Cardiac muscle cell (in vitro differentiated cells and primary cell): ENCODE results near the gene HPSE2. TPM values are rescaled to one million over a fixed set of nuclear protein-coding genes. Genes with fewer than 3 reads are reported as not detected.
A peak's percentile ranks its signal among the peaks of the same experiment; 100 is the strongest.

Experiments
- DNase-seq, 2 donors: peaks; one replicate each; pipeline versions ENCODE4 v3.0.0 to v3.0.0-alpha.2; 2010 to 2017; ENCODE audit warnings: low read depth in 1 of 2, low spot score in 1 of 2
- H3K27ac ChIP-seq: fragments of 200-600 bp; sonication (generic); 2 replicates; pipeline ENCODE4 v1.5.1; 2016
- H3K27me3 ChIP-seq: fragments of 200-600 bp; sonication (generic); 2 replicates; pipeline ENCODE4 v1.6.0; 2016; ENCODE audit warnings: control low read depth
- H3K36me3 ChIP-seq: fragments of 200-600 bp; sonication (generic); 2 replicates; pipeline ENCODE4 v1.5.1; 2016; ENCODE audit warnings: control low read depth
- H3K4me1 ChIP-seq: fragments of 200-600 bp; sonication (generic); 2 replicates; pipeline ENCODE4 v1.8.1; 2017; ENCODE audit warnings: low read depth, mild to moderate bottlenecking, mixed run types
- H3K4me3 ChIP-seq: fragments of 200-600 bp; sonication (generic); 2 replicates; pipeline ENCODE4 v1.5.1; 2016; ENCODE audit warnings: mild to moderate bottlenecking
- H3K9me3 ChIP-seq: fragments of 200-600 bp; sonication (generic); 2 replicates; pipeline ENCODE4 v1.5.1; 2017; ENCODE audit warnings: low read depth, mild to moderate bottlenecking, control low read depth
- polyA plus RNA-seq: library from polyadenylated mRNA; unstranded; fragments of >200 nt; fragmentation: Nextera tagmentation; extraction: Ambion mirVana; gene quantifications from 2 replicates; pipeline ENCODE4 v1.2.1, GENCODE V29; 2016
- total RNA-seq: library from RNA; depleted of rRNA; stranded (reverse); fragments of >200 nt; gene quantifications from 2 replicates; pipeline ENCODE4 v1.2.3, GENCODE V29; 2016
- TF ChIP-seq, protein P1 (sequence below): IDR thresholded peaks from 2 replicates; pipeline ENCODE4 v1.5.1; 2012; ENCODE audit warnings: low read depth, mild to moderate bottlenecking, low read length

Gene HPSE2
- total and polyA plus RNA-seq, 2 experiments from 2014 or later: 0.87 to 6.1 TPM

DNA sequence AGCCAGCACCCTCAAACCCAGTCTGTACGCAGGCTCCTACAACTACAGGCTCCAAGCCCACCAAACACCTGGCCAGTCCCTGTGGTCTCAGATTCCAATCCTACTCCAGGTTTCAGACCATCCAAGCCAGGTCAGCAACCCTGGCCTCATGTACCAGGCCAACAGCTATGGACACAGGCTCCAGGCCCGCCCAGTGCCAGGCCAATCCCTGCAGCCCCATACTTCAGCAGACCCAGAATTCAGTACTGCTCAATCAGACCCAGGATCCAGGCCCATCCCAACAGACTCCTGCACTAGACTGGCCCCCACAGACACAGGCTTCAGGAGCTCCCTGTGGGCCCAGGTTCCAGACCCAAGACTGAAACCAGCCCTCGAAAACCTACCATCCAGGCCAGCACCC lies 32.3 kb downstream of the HPSE2 start:
- Histone ChIP-seq H3K9me3 (no peaks in the 10 kb centered on the region), H3K27ac (no peak overlapping the region), H3K4me3 (no peak overlapping the region), H3K36me3 (no peaks in the 10 kb centered on the region), H3K27me3 (no peaks in the 10 kb centered on the region), H3K4me1 (no peaks in the 10 kb centered on the region)
- no peak for DNase-seq
- TF ChIP-seq, protein P1, sequence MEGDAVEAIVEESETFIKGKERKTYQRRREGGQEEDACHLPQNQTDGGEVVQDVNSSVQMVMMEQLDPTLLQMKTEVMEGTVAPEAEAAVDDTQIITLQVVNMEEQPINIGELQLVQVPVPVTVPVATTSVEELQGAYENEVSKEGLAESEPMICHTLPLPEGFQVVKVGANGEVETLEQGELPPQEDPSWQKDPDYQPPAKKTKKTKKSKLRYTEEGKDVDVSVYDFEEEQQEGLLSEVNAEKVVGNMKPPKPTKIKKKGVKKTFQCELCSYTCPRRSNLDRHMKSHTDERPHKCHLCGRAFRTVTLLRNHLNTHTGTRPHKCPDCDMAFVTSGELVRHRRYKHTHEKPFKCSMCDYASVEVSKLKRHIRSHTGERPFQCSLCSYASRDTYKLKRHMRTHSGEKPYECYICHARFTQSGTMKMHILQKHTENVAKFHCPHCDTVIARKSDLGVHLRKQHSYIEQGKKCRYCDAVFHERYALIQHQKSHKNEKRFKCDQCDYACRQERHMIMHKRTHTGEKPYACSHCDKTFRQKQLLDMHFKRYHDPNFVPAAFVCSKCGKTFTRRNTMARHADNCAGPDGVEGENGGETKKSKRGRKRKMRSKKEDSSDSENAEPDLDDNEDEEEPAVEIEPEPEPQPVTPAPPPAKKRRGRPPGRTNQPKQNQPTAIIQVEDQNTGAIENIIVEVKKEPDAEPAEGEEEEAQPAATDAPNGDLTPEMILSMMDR: no peak

DNA sequence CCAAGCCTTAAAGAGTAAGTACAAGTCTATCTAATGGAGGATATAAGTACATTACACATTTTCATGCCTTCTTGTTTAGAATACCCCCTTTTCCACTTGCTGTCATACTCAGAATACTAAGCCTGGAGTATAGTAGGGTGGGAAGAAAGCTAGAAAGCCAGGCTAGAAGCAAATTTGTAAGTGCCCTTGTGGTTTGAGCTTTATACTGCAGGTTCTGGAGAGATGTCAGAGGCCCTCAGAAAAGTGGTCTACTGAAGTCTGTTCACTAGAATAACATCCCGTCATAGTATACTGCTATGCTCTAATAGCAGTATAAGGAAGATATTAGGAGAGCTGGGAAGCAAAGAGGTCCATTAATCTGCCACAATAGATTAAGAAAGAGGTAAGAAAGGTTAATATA lies 62.7 kb downstream of the HPSE2 start:
- H3K4me1 ChIP-seq: no peaks in the 10 kb centered on the region
- H3K27ac ChIP-seq: no peak overlapping the region
- no peak for DNase-seq
- H3K27me3 ChIP-seq: no peaks in the 10 kb centered on the region
- TF ChIP-seq, protein P1: no peak
- H3K4me3 ChIP-seq: no peak overlapping the region
- no peaks in the 10 kb centered on the region for H3K36me3 ChIP-seq
- H3K9me3 ChIP-seq: no peaks in the 10 kb centered on the region

- Histone ChIP-seq H3K27ac (no peak overlapping the region), H3K4me1 (no peaks in the 10 kb centered on the region), H3K27me3 (no peaks in the 10 kb centered on the region), H3K36me3 (no peaks in the 10 kb centered on the region), H3K4me3 (no peak overlapping the region), H3K9me3 (no peaks in the 10 kb centered on the region)
- TF ChIP-seq, protein P1: peak; percentile 55
- DNase-seq: peak; percentile 64 to 78
Measured at GRCh38 chr10:99172128-99172738, 63.4 kb downstream of the HPSE2 start.

DNA sequence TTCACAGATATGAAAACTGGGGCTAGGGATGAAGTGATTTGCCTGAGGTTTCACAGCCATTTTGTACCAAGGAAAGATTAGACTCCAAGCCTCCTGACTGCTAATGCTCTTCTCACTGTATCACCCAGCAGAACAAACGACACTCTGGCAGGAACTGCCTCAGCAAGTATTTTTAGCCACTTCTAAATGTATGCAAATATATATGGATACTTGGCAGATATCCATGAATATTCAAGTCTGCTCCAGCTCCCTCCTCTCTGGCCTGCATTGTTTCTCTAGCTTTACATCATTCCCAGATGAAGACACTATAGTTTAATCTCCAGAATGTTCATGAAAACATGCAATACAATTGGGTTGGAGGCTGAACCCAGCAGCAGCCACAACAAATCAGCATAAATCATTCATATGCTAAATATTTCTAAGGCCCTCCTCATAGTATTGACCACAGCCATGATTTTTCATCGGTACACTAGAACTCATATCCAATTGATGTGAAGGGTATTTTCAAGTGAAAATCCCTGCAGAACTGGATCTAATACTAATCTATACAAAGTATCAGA lies 65.5 kb downstream of the HPSE2 start:
- Histone ChIP-seq H3K9me3 (no peaks in the 10 kb centered on the region), H3K27ac (no peak overlapping the region), H3K27me3 (no peaks in the 10 kb centered on the region), H3K4me3 (no peak overlapping the region), H3K36me3 (no peaks in the 10 kb centered on the region), H3K4me1 (no peaks in the 10 kb centered on the region)
- peak in 1 of 2 donors; percentile 3 for DNase-seq
- TF ChIP-seq, protein P1: no peak

DNA sequence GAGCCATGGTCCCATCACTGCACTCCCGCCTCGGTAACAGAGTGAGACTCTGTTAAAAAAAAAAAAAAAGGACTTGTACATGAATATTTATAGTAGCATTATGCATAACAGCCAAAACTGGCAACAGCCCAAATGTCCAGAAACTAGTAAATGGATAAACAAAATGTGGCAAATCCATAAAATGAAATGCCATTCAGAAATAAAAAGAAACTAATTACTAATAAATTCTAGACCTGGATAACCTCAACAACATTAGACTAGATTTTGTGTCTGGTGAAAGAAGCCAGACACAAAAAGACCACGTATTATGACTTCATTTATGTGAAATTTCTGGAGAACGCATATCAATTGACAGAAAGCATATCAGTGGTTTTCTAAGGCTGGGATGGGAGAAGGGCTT lies 74.5 kb downstream of the HPSE2 start:
- Histone ChIP-seq H3K27ac (no peak overlapping the region), H3K36me3 (no peaks in the 10 kb centered on the region), H3K4me3 (no peak overlapping the region), H3K27me3 (no peaks in the 10 kb centered on the region), H3K4me1 (no peaks in the 10 kb centered on the region), H3K9me3 (no peaks in the 10 kb centered on the region)
- TF ChIP-seq, protein P1: no peak
- DNase-seq: no peak
